ENCODE measurements around the gene CCDC106.

CCDC106 gene

DNA sequence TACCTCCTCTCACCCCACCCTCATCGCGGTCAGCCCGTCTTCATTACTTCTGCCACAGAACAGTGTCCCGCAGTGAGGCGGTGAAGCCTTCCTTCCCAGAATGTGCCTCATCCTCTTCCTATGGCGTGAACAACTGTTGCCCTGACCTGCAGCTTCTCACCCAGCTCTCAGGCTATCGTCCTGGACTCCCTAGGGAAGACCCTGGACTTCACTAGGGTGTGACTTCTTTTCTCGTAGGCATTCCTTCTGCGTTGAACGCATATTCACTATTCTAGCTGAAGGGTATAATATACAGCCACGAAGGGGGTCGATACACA lies 41.6 kb upstream of the CCDC106 start:
- in situ Hi-C loops (cut with HindIII; ENCODE audit: low sequenced_read_pairs): no loop called here
- DNase-seq (ENCODE audit: low read depth, low spot score): no peak
- peak overlapping the region; percentile 93 for H3K4me3 ChIP-seq (ENCODE audit: low read depth, low read length)
- TF ChIP-seq CTCF (IDR thresholded peaks at IDR 0.05; ENCODE audit: low read depth, low read length): no peak

GRCh38 chr19:55606817-55607216 lies 41.2 kb upstream of the CCDC106 start:
- DNase-seq (ENCODE audit: low read depth, low spot score): no peak
- in situ Hi-C loops (cut with HindIII; ENCODE audit: low sequenced_read_pairs): no loop called here
- TF ChIP-seq CTCF (IDR thresholded peaks at IDR 0.05; ENCODE audit: low read depth, low read length): no peak
- H3K4me3 ChIP-seq (ENCODE audit: low read depth, low read length): peak overlapping the region; percentile 93

DNA sequence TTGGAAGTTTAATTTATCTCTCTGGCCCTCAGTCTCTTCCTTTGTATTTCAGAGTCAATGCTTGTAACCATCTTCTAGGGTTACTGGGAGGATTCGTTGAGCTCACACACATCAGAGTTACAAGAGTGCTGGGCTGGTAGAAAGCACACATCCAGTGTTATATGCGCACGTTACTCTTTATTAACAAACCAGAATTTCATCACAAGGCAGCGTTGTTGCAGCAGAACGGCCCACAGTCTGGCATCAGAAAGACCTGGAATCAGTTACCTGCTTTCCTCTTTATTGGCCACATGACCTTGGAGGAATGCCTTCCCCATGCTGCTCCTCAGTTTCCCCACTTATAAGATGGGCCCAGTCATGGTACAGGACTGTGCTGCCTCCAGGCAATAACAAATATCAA lies 38.7 kb upstream of the CCDC106 start:
- DNase-seq (ENCODE audit: low read depth, low spot score): no peak
- in situ Hi-C loops (cut with HindIII; ENCODE audit: low sequenced_read_pairs): no loop called here
- no peak for TF ChIP-seq CTCF (IDR thresholded peaks at IDR 0.05; ENCODE audit: low read depth, low read length)

GRCh38 chr19:55611300-55611982 lies 36.6 kb upstream of the CCDC106 start:
- DNase-seq (ENCODE audit: low read depth, low spot score): no peak
- no peak for TF ChIP-seq CTCF (IDR thresholded peaks at IDR 0.05; ENCODE audit: low read depth, low read length)
- in situ Hi-C loops (cut with HindIII; ENCODE audit: low sequenced_read_pairs): no loop called here
- H3K4me3 ChIP-seq (ENCODE audit: low read depth, low read length): no peak overlapping the region

More for the DNA sequence above, 38.7 kb upstream of the CCDC106 start:
- no peak overlapping the region for H3K4me3 ChIP-seq (ENCODE audit: low read depth, low read length)

DNA sequence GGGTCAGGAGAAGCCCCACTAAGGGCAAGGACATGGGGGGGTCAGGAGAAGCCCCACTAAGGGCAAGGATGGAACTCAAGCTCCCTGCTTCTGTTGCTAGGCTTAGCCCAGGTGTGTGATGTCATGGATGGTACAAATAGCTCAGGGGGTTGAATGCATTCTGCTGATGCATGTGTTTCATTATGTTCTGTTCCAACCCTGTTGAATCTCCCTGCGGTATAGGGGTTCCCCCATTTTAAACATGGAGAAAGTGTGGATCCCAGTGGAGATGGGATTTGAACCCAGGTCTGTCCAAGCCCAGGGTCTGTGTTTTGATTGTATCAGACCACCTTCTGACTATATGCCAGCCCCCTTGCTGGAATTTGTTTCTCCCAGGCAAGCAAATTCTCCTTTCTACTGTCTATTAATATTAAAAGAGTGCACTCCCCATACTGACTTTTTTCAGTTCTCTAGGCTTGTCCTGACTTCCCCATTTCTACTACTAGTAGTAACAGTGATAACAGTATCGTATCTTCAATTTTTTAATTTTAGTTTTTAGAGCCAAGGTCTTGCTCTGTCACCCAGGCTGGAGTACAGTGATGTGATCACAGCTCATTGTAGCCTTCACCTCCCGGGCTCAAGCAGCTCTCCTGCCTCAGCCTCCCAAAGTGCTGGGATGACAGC lies 35.9 kb upstream of the CCDC106 start:
- TF ChIP-seq CTCF (IDR thresholded peaks at IDR 0.05; ENCODE audit: low read depth, low read length): no peak
- in situ Hi-C loops (cut with HindIII; ENCODE audit: low sequenced_read_pairs): no loop called here
- H3K4me3 ChIP-seq (ENCODE audit: low read depth, low read length): no peak overlapping the region
- no peak for DNase-seq (ENCODE audit: low read depth, low spot score)

DNA sequence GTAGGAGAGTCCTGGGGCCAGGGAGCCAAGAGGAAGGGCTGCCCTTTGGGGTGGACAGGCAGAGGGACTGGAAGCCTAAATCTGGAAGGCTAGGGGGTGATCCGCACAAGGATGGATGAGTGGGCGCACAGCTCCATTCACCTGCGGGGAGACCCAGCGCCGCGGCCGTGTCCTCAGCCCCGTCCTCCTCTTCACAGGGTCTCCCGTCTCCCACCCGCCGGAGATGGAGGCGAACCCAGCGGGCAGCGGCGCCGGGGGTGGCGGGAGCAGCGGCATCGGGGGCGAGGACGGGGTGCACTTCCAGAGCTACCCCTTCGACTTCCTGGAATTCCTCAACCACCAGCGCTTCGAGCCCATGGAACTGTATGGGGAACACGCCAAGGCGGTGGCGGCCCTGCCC lies 34.6 kb upstream of the CCDC106 start:
- in situ Hi-C loops (cut with HindIII; ENCODE audit: low sequenced_read_pairs): no loop called here
- H3K4me3 ChIP-seq (ENCODE audit: low read depth, low read length): no peak overlapping the region
- TF ChIP-seq CTCF (IDR thresholded peaks at IDR 0.05; ENCODE audit: low read depth, low read length): no peak
- DNase-seq (ENCODE audit: low read depth, low spot score): no peak
